Small intestine (tissue), 7 donors: ENCODE results near the gene KCNA2. TPM values are rescaled to one million over a fixed set of nuclear protein-coding genes. Genes with fewer than 3 reads are reported as not detected.

Source experiments
- DNase-seq, 2 donors: peaks; one replicate each; pipeline versions ENCODE4 v3.0.0 to v3.0.0-alpha.2; 2013
- FAIRE-seq: peaks from 2 replicates; lab custom pipeline; 2012; peaks lifted over from hg19 to GRCh38; lab: Jason Lieb, UNC
- H3K27ac ChIP-seq, 3 donors: one replicate each; pipeline ENCODE4 v1.5.1; 2013; ENCODE audit warnings: low read length in 2 of 3, mild to moderate bottlenecking in 2 of 3, control low read depth in 1 of 3, inconsistent platforms in 1 of 3, low read depth in 1 of 3, moderate library complexity in 1 of 3
- H3K27me3 ChIP-seq, 3 donors: one replicate each; pipeline ENCODE4 v1.6.1; 2013; ENCODE audit warnings: low read length in 3 of 3, inconsistent platforms in 1 of 3; ENCODE audit not compliant: control insufficient read depth in 3 of 3, insufficient read depth in 3 of 3
- H3K36me3 ChIP-seq, 3 donors: one replicate each; pipeline ENCODE4 v1.6.1; 2013; ENCODE audit warnings: low read length in 3 of 3, inconsistent platforms in 1 of 3, low read depth in 1 of 3, mild to moderate bottlenecking in 1 of 3, moderate library complexity in 1 of 3; ENCODE audit not compliant: control insufficient read depth in 3 of 3, insufficient read depth in 2 of 3
- H3K4me1 ChIP-seq, 3 donors: one replicate each; pipeline ENCODE4 v1.6.1; 2013; ENCODE audit warnings: low read length in 2 of 3, inconsistent platforms in 1 of 3, low read depth in 1 of 3, mild to moderate bottlenecking in 1 of 3, moderate library complexity in 1 of 3; ENCODE audit not compliant: control insufficient read depth in 3 of 3, insufficient read depth in 2 of 3
- H3K4me3 ChIP-seq, 3 donors: one replicate each; pipeline ENCODE4 v1.5.1; 2013; ENCODE audit warnings: low read length in 3 of 3, control low read depth in 1 of 3, inconsistent platforms in 1 of 3, low read depth in 1 of 3, mild to moderate bottlenecking in 1 of 3, moderate library complexity in 1 of 3
- H3K9me3 ChIP-seq, 2 donors: one replicate each; pipeline ENCODE4 v1.6.1; 2013; ENCODE audit warnings: low read depth in 1 of 2, low read length in 1 of 2; ENCODE audit not compliant: control insufficient read depth in 2 of 2, insufficient read depth in 1 of 2
- WGBS, 3 donors: extraction: QIAGEN DNeasy Blood & Tissue Kit; methylation state at CpG; one replicate each; pipeline ENCODE4 v1.1.7; 2013; 5-methylcytosine and 5-hydroxymethylcytosine counted together
- polyA plus RNA-seq, 4 donors: library from polyadenylated mRNA; stranded (reverse) in 3 of 4; unstranded in 1 of 4; fragments of 200-250 nt in 3 of 4; fragments of 120-200 nt in 1 of 4; gene quantifications; one replicate each; pipeline versions ENCODE4 v1.2.1 to v1.2.3, GENCODE V29; 2013
- donor health status: healthy with polysubstance abuse.
- donor health status: control.
- donor health status: control.
- donor health status: Bipolar disorder and iron deficiency.
- donor health status: healthy.

Gene KCNA2
- polyA plus RNA-seq, 4 donors, result 0.18 to 0.28 TPM; not detected in 2

DNA sequence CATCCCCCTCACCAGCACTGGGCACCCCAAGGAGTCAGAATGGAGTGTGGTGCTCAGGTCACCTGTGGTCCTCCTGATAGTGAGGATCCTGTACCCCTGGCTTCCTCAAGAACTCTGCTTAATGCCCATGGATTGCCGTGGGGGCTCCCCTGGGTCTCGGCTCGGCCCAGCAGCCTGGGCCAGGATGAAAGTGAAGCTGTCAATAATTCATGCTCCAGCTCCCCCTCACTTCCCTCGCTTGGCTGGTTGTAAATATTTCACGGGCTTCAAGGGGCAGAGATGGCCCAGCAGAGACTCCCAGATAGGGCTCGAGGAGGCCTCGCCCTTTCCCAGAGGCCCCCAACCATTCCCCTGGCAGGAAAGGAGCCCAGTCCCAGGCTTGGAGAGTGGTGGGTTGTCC, 44.6 kb downstream of the KCNA2 start:
- WGBS, 3 donors, result 68 to 84% (median 72%) methylated on average over 7 of the region's 7 CpGs
- FAIRE-seq, result no peak
- H3K4me1 ChIP-seq, result no peaks in the 10 kb centered on the region

GRCh38 chr1:110559157-110559556, 47.0 kb downstream of the KCNA2 start:
- no peak for FAIRE-seq
- 52 to 60% (median 56%) methylated on average over 4 of the region's 4 CpGs for WGBS, 3 donors

More for the DNA sequence above, 44.6 kb downstream of the KCNA2 start:
- no peak for DNase-seq
- H3K9me3 ChIP-seq, result no peaks in the 10 kb centered on the region
- H3K27me3 ChIP-seq, result peaks cover 0 to 6% (median 2%) of the 10 kb centered on the region in 3 donors
- no peak overlapping the region for H3K4me3 ChIP-seq
- no peaks in the 10 kb centered on the region for H3K36me3 ChIP-seq
- H3K27ac ChIP-seq, result no peak overlapping the region

GRCh38 chr1:110557481-110557880, 48.7 kb downstream of the KCNA2 start:
- no peaks in the 10 kb centered on the region for H3K9me3 ChIP-seq
- no peaks in the 10 kb centered on the region for H3K36me3 ChIP-seq
- H3K4me1 ChIP-seq, result no peaks in the 10 kb centered on the region
- peaks cover 7 to 29% (median 20%) of the 10 kb centered on the region in 3 donors for H3K27me3 ChIP-seq
- FAIRE-seq (no peak), DNase-seq (no peak)
- WGBS, 3 donors, result 45 to 51% (median 50%) methylated on average over 3 of the region's 3 CpGs
- no peak overlapping the region for H3K4me3 ChIP-seq
- no peak overlapping the region for H3K27ac ChIP-seq

More at GRCh38 chr1:110559157-110559556, 47.0 kb downstream of the KCNA2 start:
- no peaks in the 10 kb centered on the region for H3K4me1 ChIP-seq
- H3K27ac ChIP-seq, result no peak overlapping the region
- H3K4me3 ChIP-seq, result no peak overlapping the region
- no peaks in the 10 kb centered on the region for H3K9me3 ChIP-seq
- H3K36me3 ChIP-seq, result no peaks in the 10 kb centered on the region
- no peak for DNase-seq
- H3K27me3 ChIP-seq, result peaks cover 7 to 26% (median 17%) of the 10 kb centered on the region in 3 donors

GRCh38 chr1:110556471-110556807, 49.7 kb downstream of the KCNA2 start:
- DNase-seq (peak in 1 of 2 donors; percentile 8), FAIRE-seq (no peak)
- WGBS, 3 donors, result 34 to 47% (median 35%) methylated on average over 5 of the region's 5 CpGs
- peaks cover 7 to 32% (median 18%) of the 10 kb centered on the region in 3 donors for H3K27me3 ChIP-seq
- no peak overlapping the region for H3K4me3 ChIP-seq
- H3K4me1 ChIP-seq, result no peaks in the 10 kb centered on the region
- H3K36me3 ChIP-seq, result no peaks in the 10 kb centered on the region
- no peaks in the 10 kb centered on the region for H3K9me3 ChIP-seq
- H3K27ac ChIP-seq, result no peak overlapping the region

GRCh38 chr1:110555807-110556470, 50.2 kb downstream of the KCNA2 start:
- 43 to 46% (median 45%) methylated on average over 11 of the region's 11 CpGs for WGBS, 3 donors
- Histone ChIP-seq H3K9me3 (no peaks in the 10 kb centered on the region), H3K4me3 (no peak overlapping the region), H3K27ac (no peak overlapping the region), H3K4me1 (no peaks in the 10 kb centered on the region), H3K27me3 (peaks cover 7 to 33% (median 19%) of the 10 kb centered on the region in 3 donors), H3K36me3 (no peaks in the 10 kb centered on the region)
- DNase-seq (no peak), FAIRE-seq (no peak)

DNA sequence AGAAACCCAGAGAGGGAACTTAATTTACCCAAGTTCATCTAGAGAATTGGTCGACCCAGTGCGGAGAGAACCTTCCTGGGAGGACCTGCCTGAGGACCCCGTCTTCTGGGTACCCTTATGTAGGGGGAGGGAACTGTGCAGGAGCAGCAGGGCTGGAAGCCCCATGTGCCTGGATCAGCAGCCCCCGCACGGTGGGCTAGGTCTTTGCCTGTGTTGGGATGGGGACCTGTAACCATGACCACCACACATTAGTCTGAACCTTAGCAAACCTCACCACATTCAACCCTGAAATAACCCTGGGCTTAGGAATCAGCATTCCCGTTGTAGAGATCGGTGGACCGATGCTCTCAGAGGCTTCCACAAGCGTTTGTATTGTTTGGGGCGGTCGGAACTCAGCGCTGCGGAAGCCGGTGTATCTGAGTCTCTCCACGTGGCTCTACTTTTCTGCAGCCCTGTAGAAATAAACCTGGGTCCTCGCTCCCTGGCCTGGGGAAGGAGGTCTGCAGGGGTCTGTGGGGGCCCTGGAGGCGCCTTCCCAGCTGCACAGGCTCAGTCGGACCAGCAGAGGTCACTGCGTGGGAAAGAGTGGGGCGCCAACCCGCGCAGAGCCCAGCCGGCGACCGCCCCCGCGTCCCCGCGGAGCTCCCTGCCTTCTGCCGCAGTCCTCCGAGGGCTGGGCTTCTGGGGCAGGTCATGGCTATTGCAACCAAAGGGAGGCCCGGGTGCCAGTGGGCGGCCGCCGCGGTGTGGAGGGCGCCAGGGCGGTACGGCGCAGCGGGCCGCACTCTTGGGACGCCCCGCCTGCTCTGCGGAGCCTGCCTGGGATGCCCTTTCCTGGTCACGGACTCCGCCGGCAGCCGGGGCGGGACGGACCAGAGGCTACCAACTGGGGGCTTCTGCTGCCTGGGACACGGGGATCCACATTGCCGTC, 51.0 kb downstream of the KCNA2 start:
- H3K9me3 ChIP-seq, result no peaks in the 10 kb centered on the region
- peaks cover 7 to 36% (median 22%) of the 10 kb centered on the region in 3 donors for H3K27me3 ChIP-seq
- 7 to 10% (median 9%) methylated on average over 47 to 53 of the region's 53 CpGs for WGBS, 3 donors
- DNase-seq, result peak; percentile 13 to 52
- no peak overlapping the region for H3K27ac ChIP-seq
- FAIRE-seq, result no peak
- H3K4me3 ChIP-seq, result peak overlapping the region in 1 of 3 donors; percentile 32
- no peaks in the 10 kb centered on the region for H3K36me3 ChIP-seq
- no peaks in the 10 kb centered on the region for H3K4me1 ChIP-seq

GRCh38 chr1:110551278-110551809, 54.8 kb downstream of the KCNA2 start:
- Histone ChIP-seq H3K36me3 (no peaks in the 10 kb centered on the region), H3K4me1 (no peaks in the 10 kb centered on the region), H3K4me3 (no peak overlapping the region), H3K9me3 (no peaks in the 10 kb centered on the region), H3K27me3 (peaks cover 7 to 33% (median 16%) of the 10 kb centered on the region in 3 donors), H3K27ac (no peak overlapping the region)
- WGBS, 3 donors, result 67 to 82% (median 81%) methylated on average over 1 of the region's 1 CpG
- DNase-seq (no peak), FAIRE-seq (no peak)

DNA sequence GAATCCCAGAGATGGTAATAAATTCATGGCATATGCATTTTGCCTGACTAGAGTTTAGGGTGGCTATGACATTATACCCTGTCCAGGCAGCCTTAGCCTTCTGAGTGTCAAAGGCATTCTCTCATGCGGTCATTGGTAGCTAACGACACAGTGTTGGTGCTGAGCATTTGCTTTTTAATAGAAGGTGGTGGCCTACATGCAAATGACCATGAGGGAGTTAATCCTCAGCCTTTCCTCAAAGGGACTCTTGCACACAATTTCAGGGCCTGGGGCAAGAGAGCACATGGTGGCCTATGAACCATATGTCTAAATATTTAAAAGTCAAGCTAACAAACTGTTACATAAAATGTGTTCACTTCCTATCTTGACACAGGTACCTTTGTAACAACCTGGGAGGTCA, 56.3 kb downstream of the KCNA2 start:
- FAIRE-seq (no peak), DNase-seq (no peak)
- no peak overlapping the region for H3K4me3 ChIP-seq
- no peaks in the 10 kb centered on the region for H3K36me3 ChIP-seq
- no peak overlapping the region for H3K27ac ChIP-seq
- H3K4me1 ChIP-seq, result no peaks in the 10 kb centered on the region
- no peaks in the 10 kb centered on the region for H3K9me3 ChIP-seq
- 45 to 74% (median 70%) methylated on average over 2 of the region's 2 CpGs for WGBS, 3 donors
- H3K27me3 ChIP-seq, result peaks cover 0 to 19% (median 10%) of the 10 kb centered on the region in 3 donors
